Coronary artery (tissue), 2 donors: Measurements from ENCODE around the gene PITPNC1.
"Not testable (repeated sequence)": the region's sequence is repeated elsewhere in the genome, so short reads cannot be mapped to it uniquely, and the experiment has no call there.

ENCODE experiments used
- DNase-seq: peaks from one replicate; pipeline ENCODE4 v3.0.0-alpha.2; 2017; ENCODE audit warnings: low spot score
- H3K27ac ChIP-seq, 2 donors: fragments of 200-600 bp; sonication (generic); one replicate each; pipeline ENCODE4 v1.5.1; 2016 to 2019
- H3K4me3 ChIP-seq: fragments of 200-600 bp; sonication (generic); 2 replicates; pipeline ENCODE4 v1.5.1; 2016; ENCODE audit warnings: mild to moderate bottlenecking, moderate library complexity
- TF ChIP-seq, protein P1 (sequence below): fragments of 200-600 bp; sonication (generic); IDR thresholded peaks from one replicate; pipeline ENCODE4 v1.5.1; 2019; ENCODE audit warnings: antibody characterized with exemption

The PITPNC1 gene

DNA sequence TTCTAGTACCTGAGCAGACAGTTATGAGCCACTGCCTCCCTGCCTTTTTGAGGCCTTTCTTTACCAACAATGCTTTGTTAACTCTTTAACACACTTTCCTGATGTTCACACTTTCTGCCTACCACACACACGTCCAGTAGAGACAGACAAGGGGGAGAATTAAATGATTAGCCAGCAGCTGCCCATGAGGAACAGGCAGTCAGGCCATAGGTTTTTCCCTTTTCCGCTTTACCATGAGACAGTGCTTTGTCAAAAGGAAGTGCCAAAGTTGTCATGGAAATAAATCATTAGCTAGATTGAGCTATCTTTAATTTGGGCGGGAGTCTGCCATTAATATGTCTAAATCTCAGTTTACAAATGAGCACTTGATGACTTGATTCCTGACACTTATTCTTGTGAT lies 102.1 kb downstream of the PITPNC1 start:
- H3K4me3 ChIP-seq, result no peak overlapping the region
- H3K27ac ChIP-seq, result no peak overlapping the region
- no peak for DNase-seq
- TF ChIP-seq, protein P1, sequence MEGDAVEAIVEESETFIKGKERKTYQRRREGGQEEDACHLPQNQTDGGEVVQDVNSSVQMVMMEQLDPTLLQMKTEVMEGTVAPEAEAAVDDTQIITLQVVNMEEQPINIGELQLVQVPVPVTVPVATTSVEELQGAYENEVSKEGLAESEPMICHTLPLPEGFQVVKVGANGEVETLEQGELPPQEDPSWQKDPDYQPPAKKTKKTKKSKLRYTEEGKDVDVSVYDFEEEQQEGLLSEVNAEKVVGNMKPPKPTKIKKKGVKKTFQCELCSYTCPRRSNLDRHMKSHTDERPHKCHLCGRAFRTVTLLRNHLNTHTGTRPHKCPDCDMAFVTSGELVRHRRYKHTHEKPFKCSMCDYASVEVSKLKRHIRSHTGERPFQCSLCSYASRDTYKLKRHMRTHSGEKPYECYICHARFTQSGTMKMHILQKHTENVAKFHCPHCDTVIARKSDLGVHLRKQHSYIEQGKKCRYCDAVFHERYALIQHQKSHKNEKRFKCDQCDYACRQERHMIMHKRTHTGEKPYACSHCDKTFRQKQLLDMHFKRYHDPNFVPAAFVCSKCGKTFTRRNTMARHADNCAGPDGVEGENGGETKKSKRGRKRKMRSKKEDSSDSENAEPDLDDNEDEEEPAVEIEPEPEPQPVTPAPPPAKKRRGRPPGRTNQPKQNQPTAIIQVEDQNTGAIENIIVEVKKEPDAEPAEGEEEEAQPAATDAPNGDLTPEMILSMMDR, result no peak

DNA sequence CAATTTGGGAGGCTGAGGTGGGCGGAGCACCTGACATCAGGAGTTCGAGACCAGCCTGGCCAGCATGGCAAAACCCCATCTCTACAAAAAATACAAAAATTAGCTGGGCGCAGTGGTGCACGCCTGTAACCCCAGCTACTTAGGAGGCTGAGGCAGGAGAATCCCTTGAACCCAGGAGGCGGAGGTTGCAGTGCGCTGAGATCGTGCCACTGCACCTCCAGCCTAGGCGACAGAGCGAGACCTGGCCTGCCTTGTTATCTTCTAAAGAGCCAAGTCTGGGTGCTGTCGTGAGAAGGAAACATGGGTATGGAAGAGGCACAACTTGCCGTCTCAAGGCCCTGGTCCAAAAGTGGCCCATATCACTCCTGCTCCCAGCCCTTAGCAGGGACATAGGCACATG lies 103.9 kb downstream of the PITPNC1 start:
- not testable (repeated sequence) for DNase-seq, H3K27ac ChIP-seq

DNA sequence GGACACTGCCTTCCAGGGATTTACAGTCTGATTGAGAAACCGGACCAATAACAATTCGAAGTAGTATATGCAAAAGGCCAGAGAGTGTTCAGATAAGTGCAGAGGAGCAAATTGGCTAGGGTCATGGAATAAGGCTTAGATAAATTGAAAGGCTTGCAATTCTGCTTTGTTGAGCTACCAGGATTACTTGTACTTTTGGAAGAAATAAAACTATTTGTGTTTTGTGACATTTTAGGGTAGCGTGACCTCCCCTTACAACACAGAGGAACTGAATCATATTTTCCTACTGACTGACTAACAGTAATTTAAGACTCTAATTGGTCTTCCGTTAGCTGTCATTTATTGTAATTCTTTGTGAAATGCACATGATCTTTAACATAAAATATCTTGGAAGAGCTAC lies 104.7 kb downstream of the PITPNC1 start:
- no peak for DNase-seq
- no peak overlapping the region for H3K4me3 ChIP-seq
- no peak overlapping the region for H3K27ac ChIP-seq
- TF ChIP-seq, protein P1, result no peak

More for the DNA sequence above, 103.9 kb downstream of the PITPNC1 start:
- not testable (repeated sequence) for H3K4me3 ChIP-seq

DNA sequence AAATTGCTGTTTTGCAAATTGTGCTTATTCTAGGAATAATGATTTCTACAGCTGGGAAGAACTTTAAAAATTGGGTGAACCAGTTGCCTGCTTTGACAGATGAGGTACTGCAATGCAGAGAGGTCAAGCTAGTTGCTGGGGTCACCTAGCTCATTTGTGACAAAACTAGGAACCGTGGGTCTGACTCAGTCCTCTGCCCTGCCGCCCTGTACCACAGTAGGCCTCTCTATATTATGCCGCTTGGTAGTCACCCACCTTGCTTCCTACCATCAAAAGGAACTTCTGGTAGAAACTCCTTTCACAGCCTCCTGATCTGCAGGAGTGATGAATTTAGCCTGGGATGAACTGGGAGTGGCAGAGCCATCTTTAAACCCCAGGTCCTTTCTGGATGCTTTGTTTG lies 105.7 kb downstream of the PITPNC1 start:
- H3K4me3 ChIP-seq, result no peak overlapping the region
- TF ChIP-seq, protein P1, result no peak
- no peak for DNase-seq
- no peak overlapping the region for H3K27ac ChIP-seq

DNA sequence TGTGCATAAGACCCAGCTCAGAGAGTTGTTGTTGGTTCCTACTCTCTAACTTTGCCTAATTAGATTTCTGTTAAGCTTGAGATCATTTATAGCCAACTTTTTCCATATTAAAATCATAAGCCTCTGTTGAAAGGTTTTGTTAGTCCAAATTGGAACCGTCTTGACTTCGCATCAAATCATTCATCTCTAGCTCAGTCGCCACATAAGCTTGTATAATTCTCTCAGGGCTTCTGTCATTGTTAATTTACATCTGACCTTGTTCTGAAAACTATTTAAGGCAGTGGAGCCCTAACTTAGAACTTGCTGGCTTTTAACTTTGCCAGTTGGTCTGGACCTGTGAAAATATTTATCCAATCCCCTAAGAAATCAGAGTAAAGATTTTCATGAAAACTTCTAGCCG lies 107.2 kb downstream of the PITPNC1 start:
- TF ChIP-seq, protein P1, result no peak
- Histone ChIP-seq H3K4me3 (no peak overlapping the region), H3K27ac (no peak overlapping the region)
- no peak for DNase-seq

DNA sequence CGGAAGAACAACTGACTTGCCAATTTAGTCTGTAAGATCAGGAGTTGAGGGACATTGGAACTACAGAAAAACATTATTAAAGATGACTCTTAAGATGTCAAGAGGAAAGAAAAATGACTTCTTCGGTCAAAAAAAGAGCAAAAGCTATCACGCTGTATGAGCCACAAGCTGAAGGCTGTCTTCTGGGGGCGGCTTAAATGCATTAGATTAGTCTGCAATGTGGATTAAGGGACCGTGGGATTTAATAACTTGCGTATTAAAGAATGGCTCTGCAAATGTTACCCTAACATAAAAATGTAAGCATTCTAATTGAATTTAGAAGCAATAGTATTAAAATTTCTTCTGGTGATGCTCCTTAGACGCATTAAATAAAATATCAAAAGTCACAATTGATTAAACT lies 108.6 kb downstream of the PITPNC1 start:
- H3K27ac ChIP-seq, result no peak overlapping the region
- no peak overlapping the region for H3K4me3 ChIP-seq
- DNase-seq, result no peak
- TF ChIP-seq, protein P1, result no peak

DNA sequence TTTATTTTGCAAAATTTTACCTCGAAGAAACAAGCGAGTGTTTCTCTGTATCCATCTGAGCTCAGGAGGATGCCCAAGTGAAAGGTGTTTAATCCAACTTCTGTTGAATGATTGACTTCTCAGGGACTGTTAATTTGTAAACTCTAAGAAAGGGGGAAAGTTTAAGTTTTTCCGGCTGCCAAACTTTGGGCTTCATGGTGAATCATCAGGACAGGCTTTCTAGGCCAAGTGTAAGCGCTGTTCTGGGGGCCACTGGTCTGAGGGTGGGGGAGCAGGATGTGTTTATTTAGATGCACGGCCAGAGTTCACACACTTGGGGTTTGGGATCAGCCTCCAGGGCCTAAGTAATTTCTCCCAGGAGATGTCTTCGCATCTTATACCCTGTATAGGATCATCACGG lies 110.4 kb downstream of the PITPNC1 start:
- no peak overlapping the region for H3K4me3 ChIP-seq
- H3K27ac ChIP-seq, result no peak overlapping the region
- TF ChIP-seq, protein P1, result no peak
- DNase-seq, result no peak

DNA sequence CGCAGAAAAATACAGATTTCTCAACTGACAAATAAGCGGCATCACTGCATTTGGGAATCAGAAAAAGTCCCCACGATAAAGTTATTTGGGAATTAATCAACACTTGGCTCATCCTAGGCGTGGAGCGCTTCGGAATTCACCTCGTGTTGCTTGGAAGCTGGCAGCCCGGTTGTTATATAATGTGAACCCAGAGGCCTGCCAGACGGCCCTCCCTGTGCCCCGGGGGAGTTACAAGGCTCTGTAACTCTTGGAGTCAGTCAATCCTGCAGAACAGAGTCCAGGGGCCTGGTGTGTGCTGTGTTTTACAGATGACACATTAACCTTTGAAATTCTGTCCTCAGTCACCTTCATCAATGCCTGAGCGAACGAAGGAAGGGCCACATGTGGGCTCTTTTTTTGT lies 111.1 kb downstream of the PITPNC1 start:
- no peak overlapping the region for H3K27ac ChIP-seq
- TF ChIP-seq, protein P1, result no peak
- DNase-seq, result no peak
- no peak overlapping the region for H3K4me3 ChIP-seq
